ENCODE results near the gene ERCC5.

ERCC5 gene

GRCh38 chr13:102825400-102825799 is 20.4 kb upstream of the ERCC5 start:
- TF ChIP-seq GATA3 (IDR thresholded peaks at IDR 0.05; ENCODE audit: low read depth, low read length) (no peak), GATA2 (IDR thresholded peaks at IDR 0.05; ENCODE audit: low read depth, low read length) (no peak)

GRCh38 chr13:102825921-102826706 is 19.7 kb upstream of the ERCC5 start:
- no peak for TF ChIP-seq GATA3 (IDR thresholded peaks at IDR 0.05; ENCODE audit: low read depth, low read length)
- no peak for TF ChIP-seq GATA2 (IDR thresholded peaks at IDR 0.05; ENCODE audit: low read depth, low read length)

DNA sequence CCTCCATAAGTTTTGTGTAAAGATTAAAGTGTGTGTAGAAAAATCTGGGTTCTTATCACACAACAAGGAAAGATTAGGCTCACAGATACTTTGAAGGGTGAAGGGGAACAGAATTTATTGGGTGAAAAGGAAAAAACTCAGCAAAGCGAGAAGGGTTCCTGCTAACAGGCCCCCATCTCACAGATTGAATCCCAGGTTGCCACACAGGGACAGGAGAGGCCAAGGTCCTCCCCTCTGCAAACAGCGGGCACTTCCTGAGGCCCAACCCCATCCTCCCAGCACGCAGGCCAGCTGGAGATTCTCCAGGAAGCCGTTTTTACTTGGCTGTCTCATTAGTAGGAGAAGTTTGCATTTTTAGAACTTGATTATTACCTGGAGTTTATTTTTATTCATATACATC is 15.2 kb upstream of the ERCC5 start:
- TF ChIP-seq GATA2 (IDR thresholded peaks at IDR 0.05; ENCODE audit: low read depth, low read length) (no peak), GATA3 (IDR thresholded peaks at IDR 0.05; ENCODE audit: low read depth, low read length) (no peak)

DNA sequence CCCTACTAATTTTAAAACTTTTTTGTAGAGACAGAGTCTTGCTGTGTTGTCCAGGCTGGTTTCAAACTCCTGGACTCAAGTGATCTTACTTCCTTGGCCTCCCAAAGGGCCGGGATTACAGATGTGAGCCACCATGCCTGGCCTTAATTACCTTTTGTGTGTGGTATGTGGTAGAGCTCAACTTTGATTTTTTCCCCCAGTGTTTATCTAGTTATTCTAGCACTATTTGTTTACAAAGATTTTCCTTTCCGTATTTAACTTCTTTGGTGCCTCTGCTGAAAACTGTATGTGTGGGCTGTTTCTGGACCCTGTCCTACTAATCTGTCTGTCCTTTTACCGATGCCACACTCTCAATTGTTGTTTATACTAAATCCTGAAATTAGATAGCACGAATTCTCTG is 9.4 kb upstream of the ERCC5 start:
- TF ChIP-seq GATA3 (IDR thresholded peaks at IDR 0.05; ENCODE audit: low read depth, low read length) (no peak), GATA2 (IDR thresholded peaks at IDR 0.05; ENCODE audit: low read depth, low read length) (no peak)

DNA sequence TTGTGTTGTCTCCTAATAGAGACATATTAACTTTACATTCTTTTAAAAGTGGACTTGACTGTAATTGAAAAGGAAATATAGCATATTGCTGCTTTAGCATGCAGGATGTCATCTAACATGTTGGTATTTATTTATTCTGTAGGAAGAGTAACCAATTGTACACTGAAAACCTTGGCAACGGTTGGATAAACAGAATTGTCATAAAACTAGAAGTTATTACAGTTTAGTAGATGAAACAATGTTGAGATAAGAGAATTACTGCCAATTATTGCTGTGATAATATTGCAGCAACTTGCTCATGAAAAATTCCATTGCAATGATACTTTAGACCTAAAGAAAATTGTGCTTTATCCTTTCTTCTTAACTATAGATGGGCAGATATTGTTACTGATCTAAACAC is 7.6 kb upstream of the ERCC5 start:
- no peak for TF ChIP-seq GATA2 (IDR thresholded peaks at IDR 0.05; ENCODE audit: low read depth, low read length)
- TF ChIP-seq GATA3 (IDR thresholded peaks at IDR 0.05; ENCODE audit: low read depth, low read length): no peak

- TF ChIP-seq GATA2 (IDR thresholded peaks at IDR 0.05; ENCODE audit: low read depth, low read length) (no peak), GATA3 (IDR thresholded peaks at IDR 0.05; ENCODE audit: low read depth, low read length) (no peak)
Measured at GRCh38 chr13:102838982-102839381, 6.8 kb upstream of the ERCC5 start.

DNA sequence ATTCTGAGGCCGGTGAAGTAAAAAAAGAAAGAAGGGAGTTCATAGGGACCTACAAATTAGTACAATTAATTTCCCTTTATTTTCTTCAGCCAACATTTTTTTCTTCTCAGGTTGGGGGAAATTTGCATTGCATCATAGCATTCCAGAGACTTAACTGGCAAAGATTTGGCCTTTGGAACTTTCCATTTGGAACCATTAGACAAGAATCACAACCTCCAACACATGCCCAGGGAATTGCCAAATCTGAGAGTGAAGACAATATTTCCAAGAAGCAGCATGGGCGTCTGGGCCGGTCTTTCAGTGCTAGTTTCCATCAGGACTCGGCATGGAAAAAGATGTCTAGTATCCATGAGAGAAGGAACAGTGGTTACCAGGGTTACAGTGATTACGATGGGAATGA is 6.4 kb upstream of the ERCC5 start:
- TF ChIP-seq GATA2 (IDR thresholded peaks at IDR 0.05; ENCODE audit: low read depth, low read length): no peak
- no peak for TF ChIP-seq GATA3 (IDR thresholded peaks at IDR 0.05; ENCODE audit: low read depth, low read length)

DNA sequence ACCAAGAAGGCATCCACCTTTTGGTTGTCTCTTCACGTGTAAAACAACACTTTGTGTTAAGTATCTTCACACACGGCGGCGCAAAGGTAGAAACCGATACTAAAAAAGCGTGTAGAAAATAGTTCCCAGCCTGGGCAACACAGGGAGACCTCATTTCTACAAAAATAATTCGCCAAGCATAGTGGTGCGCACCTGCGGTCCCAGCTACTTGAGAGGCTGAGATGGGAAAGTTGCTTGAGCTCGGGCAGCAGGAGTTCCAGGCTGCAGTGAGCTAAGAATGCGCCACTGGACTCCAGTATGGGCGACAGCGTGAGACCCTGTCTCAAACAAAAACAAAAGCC is 573 bp upstream of the ERCC5 start:
- TF ChIP-seq GATA2 (IDR thresholded peaks at IDR 0.05; ENCODE audit: low read depth, low read length) (no peak), GATA3 (IDR thresholded peaks at IDR 0.05; ENCODE audit: low read depth, low read length) (no peak)

DNA sequence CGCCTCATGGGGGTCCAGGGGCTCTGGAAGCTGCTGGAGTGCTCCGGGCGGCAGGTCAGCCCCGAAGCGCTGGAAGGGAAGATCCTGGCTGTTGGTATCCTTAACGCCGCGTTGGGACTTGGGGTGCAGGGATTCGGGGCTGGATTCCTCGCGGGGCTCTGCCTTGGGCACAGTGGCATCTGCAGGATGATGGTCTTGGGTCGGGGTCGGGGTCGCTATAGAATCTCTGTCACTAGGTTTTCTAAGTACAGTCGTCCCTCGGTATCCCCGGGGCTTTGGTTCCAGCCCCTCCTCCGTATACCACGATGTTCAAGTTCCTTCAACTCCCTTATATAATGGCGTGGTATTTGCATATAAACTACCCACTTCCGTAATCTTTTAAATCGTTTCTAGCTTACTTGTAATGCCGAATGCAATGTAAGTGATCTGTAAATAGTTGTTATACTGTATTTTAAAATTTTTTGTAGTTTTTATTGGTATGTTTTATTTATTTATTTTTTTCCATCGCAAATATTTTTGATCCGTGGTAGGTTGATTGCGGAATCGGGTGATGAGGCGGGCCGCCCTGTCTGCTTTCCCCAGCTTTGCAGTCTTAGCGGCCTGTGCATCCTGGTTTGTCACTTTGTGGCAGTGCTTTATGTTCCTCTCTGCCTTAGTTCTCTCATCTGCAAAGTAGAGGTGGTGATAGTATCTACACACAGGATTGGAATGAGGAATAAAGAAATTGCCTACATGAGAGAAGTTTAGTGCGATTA is 606 bp downstream of the ERCC5 start:
- no peak for TF ChIP-seq GATA2 (IDR thresholded peaks at IDR 0.05; ENCODE audit: low read depth, low read length)

DNA sequence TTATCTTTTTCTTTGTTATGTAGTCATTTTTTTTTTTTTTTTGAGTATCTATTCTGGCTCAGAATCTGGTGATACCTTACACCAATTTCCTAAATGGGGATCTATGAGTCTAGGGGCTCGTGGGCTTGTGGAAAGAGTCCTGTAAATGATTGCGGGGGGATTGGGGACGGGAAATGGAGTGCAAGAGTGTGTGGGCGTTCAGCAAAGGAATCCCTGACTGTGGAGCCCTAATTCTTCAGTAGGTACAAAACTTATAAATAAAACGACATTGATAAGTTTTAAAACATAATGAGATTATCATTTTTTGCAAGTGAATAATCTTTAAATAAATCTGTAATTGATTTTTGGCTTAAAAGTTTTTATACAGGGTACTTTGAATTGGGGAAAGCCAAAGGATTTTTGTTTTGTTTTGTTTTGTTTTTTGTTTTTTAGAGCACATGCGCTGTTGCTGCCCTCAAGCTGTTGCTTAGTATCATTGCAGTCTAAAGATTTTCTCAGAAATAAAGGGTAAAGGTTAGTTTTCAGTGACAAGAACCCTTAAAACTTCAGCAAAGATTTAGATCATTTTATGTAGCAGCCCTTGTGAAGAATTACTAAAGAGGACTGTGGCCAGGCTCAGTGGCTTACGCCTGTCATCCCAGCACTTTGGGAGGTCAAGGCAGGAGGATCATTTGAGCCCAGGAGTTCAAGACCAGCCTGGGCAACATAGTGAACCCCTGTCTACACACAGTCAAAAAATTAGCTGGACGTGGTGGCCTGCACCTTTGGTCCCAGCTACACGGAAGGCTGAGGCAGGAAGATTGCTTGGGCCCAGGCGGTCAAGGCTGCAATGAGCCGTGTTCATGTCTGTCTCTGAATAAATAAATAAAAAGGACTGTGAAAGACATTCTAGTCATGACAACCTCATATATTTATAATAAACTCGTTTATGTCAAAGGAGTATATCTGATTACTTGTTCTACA is 1.7 kb downstream of the ERCC5 start:
- TF ChIP-seq GATA3 (IDR thresholded peaks at IDR 0.05; ENCODE audit: low read depth, low read length) (no peak), GATA2 (IDR thresholded peaks at IDR 0.05; ENCODE audit: low read depth, low read length) (no peak)

DNA sequence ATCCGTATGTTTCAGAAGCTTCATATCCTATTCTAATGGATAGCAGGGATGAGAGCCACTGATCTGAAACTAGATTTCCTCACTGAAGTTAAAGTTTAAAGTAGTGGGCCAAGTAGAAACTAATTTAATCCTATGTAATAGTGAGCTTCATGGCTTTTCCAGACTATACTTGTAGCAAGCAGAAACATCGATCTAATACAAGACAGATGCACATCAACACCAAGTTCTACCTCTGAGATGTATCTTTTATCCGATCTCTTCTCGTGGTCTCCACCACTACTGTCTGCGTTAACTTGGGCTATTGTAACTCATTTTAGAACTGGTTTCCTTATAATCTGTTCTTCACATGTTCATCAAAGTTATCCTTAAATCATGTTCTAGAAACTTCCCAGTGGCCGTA is 3.1 kb downstream of the ERCC5 start:
- no peak for TF ChIP-seq GATA2 (IDR thresholded peaks at IDR 0.05; ENCODE audit: low read depth, low read length)
- TF ChIP-seq GATA3 (IDR thresholded peaks at IDR 0.05; ENCODE audit: low read depth, low read length): no peak

DNA sequence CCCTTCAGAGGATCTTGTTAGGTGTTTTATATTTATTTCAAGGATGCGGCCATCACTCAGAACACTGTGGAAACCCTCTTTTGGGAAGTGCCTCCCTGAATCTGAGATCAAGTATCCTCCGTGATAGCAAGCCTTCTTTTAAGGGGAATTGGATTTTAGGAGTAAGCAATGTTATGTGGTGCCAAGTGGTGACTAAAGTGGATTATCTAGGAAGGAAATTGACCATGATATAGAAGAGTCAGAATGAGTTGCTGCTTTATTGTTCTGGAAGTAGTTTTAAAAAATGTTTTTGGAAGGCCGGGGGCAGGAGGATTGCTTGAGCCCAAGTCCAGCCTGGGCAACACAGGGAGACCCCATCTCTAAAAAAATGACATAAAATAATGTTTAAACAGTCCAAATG is 6.7 kb downstream of the ERCC5 start:
- no peak for TF ChIP-seq GATA2 (IDR thresholded peaks at IDR 0.05; ENCODE audit: low read depth, low read length)

DNA sequence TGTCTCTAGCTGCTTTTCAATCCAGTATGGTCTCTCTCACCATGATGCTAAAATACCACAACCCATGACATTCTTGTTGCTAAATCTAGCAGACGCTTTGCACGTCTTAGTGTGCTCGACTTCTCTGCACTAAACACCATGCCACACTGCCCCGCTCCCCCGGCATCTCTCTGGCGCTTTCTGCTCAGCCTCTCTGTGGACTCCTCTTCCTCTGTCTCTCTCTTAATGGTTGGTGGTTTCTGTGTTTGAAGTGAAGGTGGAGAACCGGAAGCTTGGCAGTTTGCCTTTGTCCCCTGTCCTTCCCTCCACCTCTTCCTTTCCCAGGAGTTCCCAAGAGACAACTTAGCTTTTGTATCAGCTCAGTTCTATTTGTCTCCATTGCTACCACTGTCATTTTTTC is 8.8 kb downstream of the ERCC5 start:
- TF ChIP-seq GATA3 (IDR thresholded peaks at IDR 0.05; ENCODE audit: low read depth, low read length): no peak
- no peak for TF ChIP-seq GATA2 (IDR thresholded peaks at IDR 0.05; ENCODE audit: low read depth, low read length)

DNA sequence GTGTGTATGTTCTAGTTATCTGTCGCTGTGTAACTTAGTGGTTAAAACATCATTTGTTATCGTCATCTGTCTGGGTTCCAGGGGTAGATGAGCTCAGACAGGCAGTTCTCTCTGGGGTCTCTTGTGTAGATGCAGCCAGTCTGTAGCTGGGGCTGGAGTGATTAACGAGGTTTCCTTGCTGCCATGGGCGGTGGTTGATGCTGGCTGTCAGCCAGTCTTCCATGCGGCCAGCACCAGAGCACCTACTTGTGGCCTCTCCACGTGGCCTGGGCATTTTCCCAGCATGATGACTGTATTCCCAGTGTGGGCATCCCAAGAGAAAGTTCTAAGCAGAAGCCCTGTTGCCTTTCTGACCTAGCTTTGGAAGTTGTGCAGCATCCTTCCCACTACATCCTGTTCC is 10.7 kb downstream of the ERCC5 start:
- TF ChIP-seq GATA3 (IDR thresholded peaks at IDR 0.05; ENCODE audit: low read depth, low read length) (no peak), GATA2 (IDR thresholded peaks at IDR 0.05; ENCODE audit: low read depth, low read length) (no peak)

All from SH-SY5Y (cell line).